GM06990 (cell line): ENCODE results near the gene HNF4A.

Experiments used
- DNase-seq: peaks from one replicate; pipeline ENCODE4 v3.0.0-alpha.2; 2011; ENCODE audit not compliant: insufficient read length; ENCODE audit errors: extremely low read depth
- H3K27me3 ChIP-seq: replicated peaks from 2 replicates; pipeline ENCODE4 v1.6.0; 2011; ENCODE audit warnings: low read length; ENCODE audit not compliant: control insufficient read depth, insufficient read depth
- H3K36me3 ChIP-seq: 2 replicates; pipeline ENCODE4 v1.5.1; 2011; ENCODE audit warnings: low read length; ENCODE audit not compliant: control insufficient read depth, insufficient read depth
- H3K4me3 ChIP-seq: replicated peaks from 2 replicates; pipeline ENCODE4 v1.5.1; 2011; ENCODE audit warnings: low read depth, mild to moderate bottlenecking, control low read depth, low read length
- TF ChIP-seq, protein P1 (sequence below): IDR thresholded peaks from 2 replicates; pipeline ENCODE4 v1.5.1; 2011; ENCODE audit warnings: low read length, control low read depth, mild to moderate bottlenecking, inconsistent platforms; ENCODE audit not compliant: insufficient read depth, poor library complexity, severe bottlenecking

HNF4A gene

DNA sequence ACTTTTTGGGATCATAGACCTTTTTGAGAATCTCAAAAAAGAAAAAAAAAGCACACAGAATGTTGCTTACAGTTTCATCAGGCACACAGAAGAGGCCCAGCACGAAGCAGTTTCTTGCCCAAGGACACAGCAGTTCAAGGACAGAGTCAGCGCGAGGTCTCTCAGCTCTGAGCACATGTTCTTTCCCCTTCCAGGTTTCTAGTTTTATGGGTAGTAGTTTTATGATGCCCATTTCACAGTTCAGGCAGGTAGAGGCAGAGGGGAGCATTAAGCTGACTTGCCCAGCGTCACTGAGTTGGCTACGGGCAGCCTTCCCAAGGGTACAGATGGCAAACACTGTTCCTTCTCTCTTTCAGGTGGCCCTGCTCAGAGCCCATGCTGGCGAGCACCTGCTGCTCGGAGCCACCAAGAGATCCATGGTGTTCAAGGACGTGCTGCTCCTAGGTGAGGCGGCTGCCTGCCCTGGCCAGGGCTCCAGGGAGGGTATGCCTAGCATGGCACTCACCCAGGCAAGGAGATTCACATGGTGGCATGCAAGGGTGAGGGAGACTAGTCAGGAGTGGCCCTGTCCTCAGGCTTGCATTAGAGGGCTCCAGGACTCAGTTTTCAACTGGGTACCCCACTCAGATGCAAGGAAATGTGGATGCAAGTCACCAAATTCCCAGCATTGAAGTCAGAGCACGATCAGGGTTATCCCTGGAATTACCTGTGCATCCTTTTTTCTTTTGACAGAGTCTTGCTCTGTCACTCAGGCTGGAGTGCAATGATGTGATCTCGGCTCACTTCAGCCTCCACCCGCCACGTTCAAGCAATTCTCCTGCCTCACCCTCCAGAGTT lies 62.8 kb downstream of the HNF4A start:
- no peak overlapping the region for H3K4me3 ChIP-seq
- H3K36me3 ChIP-seq: no peaks in the 10 kb centered on the region
- peaks cover 2% of the 10 kb centered on the region; the same call in 1 of the 2 replicates for H3K27me3 ChIP-seq
- no peak for DNase-seq
- TF ChIP-seq, protein P1, sequence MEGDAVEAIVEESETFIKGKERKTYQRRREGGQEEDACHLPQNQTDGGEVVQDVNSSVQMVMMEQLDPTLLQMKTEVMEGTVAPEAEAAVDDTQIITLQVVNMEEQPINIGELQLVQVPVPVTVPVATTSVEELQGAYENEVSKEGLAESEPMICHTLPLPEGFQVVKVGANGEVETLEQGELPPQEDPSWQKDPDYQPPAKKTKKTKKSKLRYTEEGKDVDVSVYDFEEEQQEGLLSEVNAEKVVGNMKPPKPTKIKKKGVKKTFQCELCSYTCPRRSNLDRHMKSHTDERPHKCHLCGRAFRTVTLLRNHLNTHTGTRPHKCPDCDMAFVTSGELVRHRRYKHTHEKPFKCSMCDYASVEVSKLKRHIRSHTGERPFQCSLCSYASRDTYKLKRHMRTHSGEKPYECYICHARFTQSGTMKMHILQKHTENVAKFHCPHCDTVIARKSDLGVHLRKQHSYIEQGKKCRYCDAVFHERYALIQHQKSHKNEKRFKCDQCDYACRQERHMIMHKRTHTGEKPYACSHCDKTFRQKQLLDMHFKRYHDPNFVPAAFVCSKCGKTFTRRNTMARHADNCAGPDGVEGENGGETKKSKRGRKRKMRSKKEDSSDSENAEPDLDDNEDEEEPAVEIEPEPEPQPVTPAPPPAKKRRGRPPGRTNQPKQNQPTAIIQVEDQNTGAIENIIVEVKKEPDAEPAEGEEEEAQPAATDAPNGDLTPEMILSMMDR: no peak

DNA sequence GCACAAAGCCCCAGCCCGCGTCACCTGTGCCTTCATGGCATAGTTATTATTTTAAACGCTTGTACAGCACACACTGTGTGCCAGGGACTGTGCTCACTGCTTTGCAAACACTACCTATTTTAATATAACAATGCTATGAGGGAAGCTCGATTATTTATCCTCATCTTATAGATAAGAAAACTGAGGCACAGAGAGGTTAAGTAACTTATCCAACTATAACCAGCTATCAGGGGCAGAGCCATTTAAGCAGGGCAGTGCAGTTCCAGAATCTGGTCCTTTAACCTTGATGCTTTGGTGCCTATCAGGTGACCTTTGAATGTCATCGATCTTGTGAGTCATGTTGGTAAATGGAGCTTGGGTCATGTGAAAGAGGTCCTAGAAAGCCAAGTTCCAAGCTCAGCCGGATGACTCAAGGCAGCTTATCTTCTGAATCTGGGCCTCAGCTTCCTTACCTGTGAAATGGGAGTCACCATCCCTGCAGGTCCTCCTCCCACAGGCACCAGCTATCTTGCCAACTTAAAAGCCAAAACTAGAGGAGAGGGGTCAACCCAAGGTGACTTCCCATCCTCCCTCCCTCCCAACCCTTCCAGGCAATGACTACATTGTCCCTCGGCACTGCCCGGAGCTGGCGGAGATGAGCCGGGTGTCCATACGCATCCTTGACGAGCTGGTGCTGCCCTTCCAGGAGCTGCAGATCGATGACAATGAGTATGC lies 63.8 kb downstream of the HNF4A start:
- Histone ChIP-seq H3K4me3 (no peak overlapping the region), H3K36me3 (no peaks in the 10 kb centered on the region), H3K27me3 (peaks cover 2% of the 10 kb centered on the region; the same call in 1 of the 2 replicates)
- no peak for DNase-seq
- TF ChIP-seq, protein P1: no peak

DNA sequence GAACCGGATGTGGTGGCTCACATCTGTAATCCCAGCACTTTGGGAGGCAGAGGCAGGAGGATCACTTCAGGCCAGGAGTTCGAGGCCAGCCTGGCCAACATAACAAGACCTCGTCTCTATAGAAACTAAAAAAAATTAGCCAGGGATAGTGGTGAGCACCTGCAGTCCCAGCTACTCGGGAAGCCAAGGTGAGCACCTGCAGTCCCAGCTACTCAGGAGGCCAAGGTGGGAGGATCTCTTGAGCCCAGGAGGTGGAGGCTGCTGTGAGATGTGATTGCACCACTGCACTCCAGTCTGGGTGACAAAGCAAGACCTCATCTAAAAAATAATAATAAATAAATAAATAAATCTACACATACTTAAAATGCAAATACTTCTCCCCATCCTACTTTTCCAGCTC lies 65.0 kb downstream of the HNF4A start:
- Histone ChIP-seq H3K36me3 (no peaks in the 10 kb centered on the region), H3K4me3 (no peak overlapping the region), H3K27me3 (peaks cover 2% of the 10 kb centered on the region)
- TF ChIP-seq, protein P1: no peak
- no peak for DNase-seq

DNA sequence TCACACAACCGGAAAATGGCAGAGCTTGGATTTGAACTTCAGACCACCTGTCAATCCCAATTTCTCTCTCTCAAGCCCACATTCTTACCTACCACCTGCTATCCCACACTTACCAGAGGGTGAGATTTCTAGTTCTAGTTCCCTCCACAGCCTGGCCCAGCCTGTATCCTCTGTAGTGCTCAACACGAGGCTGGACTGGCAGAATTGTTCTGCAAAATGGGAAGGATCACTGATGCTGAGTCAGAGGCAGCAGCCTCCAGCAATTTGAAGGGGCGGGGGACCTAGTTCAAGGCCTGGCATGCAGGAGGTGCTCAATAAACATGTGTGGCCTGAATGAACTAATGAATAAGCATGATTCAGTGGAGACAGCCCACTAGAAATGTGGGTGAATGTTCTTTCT lies 66.6 kb downstream of the HNF4A start:
- TF ChIP-seq, protein P1: no peak
- H3K4me3 ChIP-seq: no peak overlapping the region
- no peak for DNase-seq

DNA sequence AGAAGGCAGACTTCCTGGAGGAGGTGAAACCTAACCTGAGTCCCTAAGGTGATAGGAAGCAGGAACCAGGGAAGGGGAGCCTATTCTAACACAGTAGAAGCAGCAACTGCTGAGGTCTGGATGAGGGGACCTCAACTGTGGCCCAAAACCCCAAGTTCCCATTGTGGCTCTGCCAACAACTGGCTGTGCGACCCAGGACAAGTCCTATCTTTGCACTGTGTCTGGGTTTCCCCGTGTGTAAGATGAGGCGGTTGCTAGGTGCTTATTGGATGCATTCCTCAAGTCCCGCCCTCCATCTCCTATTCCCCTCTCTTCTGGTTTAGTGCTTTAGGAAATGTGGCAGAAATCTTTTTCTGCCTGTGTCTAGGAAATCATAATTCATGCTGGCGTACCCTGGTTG lies 68.0 kb downstream of the HNF4A start:
- no peaks in the 10 kb centered on the region; the same call in 1 of the 2 replicates for H3K27me3 ChIP-seq
- H3K36me3 ChIP-seq: no peaks in the 10 kb centered on the region
- no peak overlapping the region for H3K4me3 ChIP-seq
- TF ChIP-seq, protein P1: no peak
- no peak for DNase-seq

More for the DNA sequence above, 66.6 kb downstream of the HNF4A start:
- Histone ChIP-seq H3K36me3 (no peaks in the 10 kb centered on the region), H3K27me3 (peaks cover 2% of the 10 kb centered on the region)
